GM12878 (cell line): ENCODE data around the gene MEF2D. TPM values are rescaled to one million over a fixed set of nuclear protein-coding genes. Genes with fewer than 3 reads are reported as not detected.

Experiments used
- ATAC-seq: fragments of 200-7000 bp; cut with Tn5 transposase; 3 replicates; pipeline ENCODE4 v1.9.1; 2020; ENCODE audit warnings: mild to moderate bottlenecking, moderate library complexity
- BruUV-seq: library from RNA; stranded (reverse); fragments of 400-500 nt; replicated peaks from 2 replicates; lab custom pipeline; 2021; lab: Mats Ljungman, UMichigan
- CTCF ChIA-PET: fragments of 300-600 bp; sonication (Branson Sonifier 250); formaldehyde crosslinking; extraction: SDS; loops from one replicate; lab custom pipeline; 2021; ENCODE audit warnings: inconsistent platforms; lab: Yijun Ruan, JAX
- POLR2A ChIA-PET: fragments of 350-600 bp; formaldehyde crosslinking; extraction: SDS; loops from one replicate; lab custom pipeline; 2021; ENCODE audit warnings: inconsistent platforms; lab: Charles Lee
- RAD21 ChIA-PET: fragments of 300-600 bp; sonication (Branson Sonifier 250); formaldehyde crosslinking; loops from one replicate; lab custom pipeline; 2023; ENCODE audit warnings: antibody characterized with exemption; ENCODE audit not compliant: unreplicated experiment; lab: Charles Lee
- SMC1A ChIA-PET: fragments of 300-600 bp; sonication (Branson Sonifier 250); formaldehyde crosslinking; loops from one replicate; lab custom pipeline; 2023; ENCODE audit not compliant: unreplicated experiment, uncharacterized antibody; lab: Charles Lee
- DNase-seq: peaks from one replicate; pipeline ENCODE4 v3.0.0-alpha.2; 2011; ENCODE audit warnings: low read depth, low spot score
- FAIRE-seq: peaks from 3 replicates; lab custom pipeline; 2011; peaks lifted over from hg19 to GRCh38; lab: Jason Lieb, UNC
- H2AFZ ChIP-seq: 2 replicates; pipeline ENCODE4 v1.6.0; 2011; ENCODE audit warnings: low read depth, low read length, control low read depth; ENCODE audit not compliant: control insufficient read depth
- H3K27ac ChIP-seq: 2 replicates; pipeline ENCODE4 v1.5.1; 2011; ENCODE audit warnings: control low read depth; ENCODE audit not compliant: control insufficient read depth, insufficient read depth
- H3K27me3 ChIP-seq, 2 experiments: replicated peaks in 1 of 2; 2 replicates each; pipeline versions ENCODE4 v1.6.0 to v1.6.1; 2011; ENCODE audit warnings: low read length in 1 of 2; ENCODE audit not compliant: control insufficient read depth in 2 of 2, insufficient read depth in 2 of 2
- H3K36me3 ChIP-seq, 2 experiments: 2 replicates each; pipeline ENCODE4 v1.5.1; 2011; ENCODE audit warnings: low read length in 1 of 2; ENCODE audit not compliant: control insufficient read depth in 2 of 2, insufficient read depth in 2 of 2
- H3K4me1 ChIP-seq: 2 replicates; pipeline ENCODE4 v1.6.1; 2011; ENCODE audit warnings: mild to moderate bottlenecking, low read length, moderate library complexity, mixed read lengths; ENCODE audit not compliant: control insufficient read depth, insufficient read depth
- H3K4me2 ChIP-seq: 2 replicates; pipeline ENCODE4 v1.6.0; 2011; ENCODE audit warnings: control low read depth; ENCODE audit not compliant: control insufficient read depth, insufficient read depth
- H3K4me3 ChIP-seq: fragments of 200-600 bp; sonication (generic); 2 replicates; pipeline ENCODE4 v1.5.1; 2016
- H3K79me2 ChIP-seq: 2 replicates; pipeline ENCODE4 v1.6.0; 2011; ENCODE audit warnings: low read length; ENCODE audit not compliant: control insufficient read depth, insufficient read depth
- H3K9ac ChIP-seq: 2 replicates; pipeline ENCODE4 v1.8.0; 2011; ENCODE audit warnings: low read length, control low read depth, mixed read lengths; ENCODE audit not compliant: control insufficient read depth, insufficient read depth
- H3K9me3 ChIP-seq: replicated peaks from 3 replicates; pipeline ENCODE4 v1.5.1; 2011; ENCODE audit warnings: mild to moderate bottlenecking, low read length; ENCODE audit not compliant: control insufficient read depth, insufficient read depth
- H4K20me1 ChIP-seq: 2 replicates; pipeline ENCODE4 v1.6.0; 2011; ENCODE audit not compliant: control insufficient read depth, insufficient read depth
- CHD2 ChIP-seq: IDR thresholded peaks from 2 replicates; pipeline ENCODE4 v1.6.1; 2011; ENCODE audit warnings: low read depth, low read length, improper control_type of control experiment, borderline replicate concordance
- FOS ChIP-seq: IDR thresholded peaks from 3 replicates; pipeline ENCODE4 v1.6.1; 2011; ENCODE audit warnings: borderline replicate concordance; ENCODE audit not compliant: insufficient read length; ENCODE audit errors: extremely low read depth
- NR2F1 ChIP-seq: fragments of 450-650 bp; conservative IDR thresholded peaks from 2 replicates; pipeline ENCODE4 v1.6.1; 2017; ENCODE audit warnings: mild to moderate bottlenecking
- POLR2A ChIP-seq: IDR thresholded peaks from 2 replicates; pipeline ENCODE4 v1.6.1; 2011; ENCODE audit warnings: low read depth, mild to moderate bottlenecking, low read length
- POLR2AphosphoS2 ChIP-seq: IDR thresholded peaks from 2 replicates; pipeline ENCODE4 v1.6.1; 2011; ENCODE audit warnings: low read depth, mild to moderate bottlenecking, low read length, improper control_type of control experiment, moderate library complexity
- POLR2AphosphoS5 ChIP-seq: IDR thresholded peaks from 2 replicates; pipeline ENCODE4 v1.6.1; 2011; ENCODE audit warnings: mild to moderate bottlenecking, low read length, inconsistent platforms
- RUNX3 ChIP-seq: IDR thresholded peaks from 2 replicates; pipeline ENCODE4 v1.6.1; 2012; ENCODE audit warnings: low read length, inconsistent platforms
- ZNF384 ChIP-seq: IDR thresholded peaks from 2 replicates; pipeline ENCODE4 v1.6.1; 2012; ENCODE audit warnings: low read depth, mild to moderate bottlenecking, low read length, improper control_type of control experiment, borderline replicate concordance
- WGBS: methylation state at CpG from one replicate; pipeline ENCODE4 v1.1.6; 2016; ENCODE audit warnings: low lambda C conversion rate; ENCODE audit not compliant: insufficient replicate concordance, insufficient coverage; ENCODE audit errors: missing lambda C conversion rate; 5-methylcytosine and 5-hydroxymethylcytosine counted together
- in situ Hi-C: fragments of 300-500 bp; cut with MboI; formaldehyde crosslinking; loops from 9 replicates; pipeline ENCODE4 v1.14.3; 2018; ENCODE audit warnings: mixed read lengths
- intact Hi-C: fragments of 100-400 bp; cut with micrococcal nuclease; formaldehyde crosslinking; loops from one replicate; pipeline ENCODE4 v1.14.2; 2022; ENCODE audit not compliant: unreplicated experiment
- polyA plus RNA-seq, 11 experiments: library from polyadenylated mRNA; depleted of rRNA in 4 of 11; unstranded in 6 of 11; stranded (reverse) in 5 of 11; fragments of >200 nt; fragmentation: Nextera tagmentation in 4 of 11; fragmentation: Illumina TruSeq in 1 of 11; extraction: Ambion mirVana in 4 of 11; extraction: Trizol in 1 of 11; gene quantifications; 1 replicate in 1 of 11; 2 replicates in 10 of 11; pipeline versions ENCODE4 v1.2.1 to v1.2.3, GENCODE V29; 2011 to 2016; ENCODE audit warnings: inconsistent platforms in 2 of 11, missing spikeins in 2 of 11, low read depth in 1 of 11
- total RNA-seq, 4 experiments: library from RNA; depleted of rRNA in 3 of 4; stranded (reverse); fragments of >200 nt in 3 of 4; fragmentation: Illumina TruSeq in 1 of 4; extraction: Trizol in 1 of 4; gene quantifications; 2 replicates each; pipeline versions ENCODE4 v1.2.1 to v1.2.3, GENCODE V29; 2013 to 2021

The MEF2D gene
- total and polyA plus RNA-seq, 10 of the 15 experiments (the other 5 are each of a cell fraction or from before 2014, with no cell fraction given): 0.61 to 53.0 (median 15.2) TPM

DNA sequence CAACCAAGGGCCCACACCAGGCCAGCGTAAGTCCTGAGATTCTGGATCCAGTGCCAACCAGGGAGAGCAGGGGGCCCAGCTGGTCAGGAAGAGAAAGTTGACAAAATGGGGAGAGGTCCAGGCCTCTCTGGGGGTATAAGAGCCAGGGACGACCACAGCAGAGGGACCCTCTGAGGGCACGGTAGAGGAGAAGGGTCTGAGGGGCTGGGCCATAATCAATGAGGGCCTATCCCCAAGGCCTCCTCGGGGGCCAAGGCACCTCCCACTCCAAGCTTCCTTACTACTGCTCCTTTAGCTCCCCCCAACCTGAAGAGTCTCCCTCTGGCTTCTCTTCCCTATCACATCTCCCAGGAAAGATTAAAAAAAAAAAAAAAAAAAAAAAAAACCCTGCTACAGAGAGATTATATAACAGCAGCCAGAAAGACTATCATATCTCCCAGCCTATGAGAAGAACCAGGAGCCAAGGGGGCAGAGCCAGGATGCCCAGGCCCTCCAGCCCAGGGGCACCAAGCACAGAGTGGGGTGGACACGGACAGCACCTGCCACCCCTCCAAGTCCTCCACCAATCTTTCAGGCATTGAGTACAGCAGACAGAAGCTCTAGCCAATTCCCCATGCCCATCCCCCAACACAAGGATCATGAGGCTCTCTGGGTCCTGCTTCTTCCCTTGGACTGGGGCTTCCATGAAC lies 2.7 kb downstream of the MEF2D start:
- Histone ChIP-seq H3K27me3 (no peaks in the 10 kb centered on the region), H3K4me2 (peak overlapping the region; percentile 94), H3K9ac (peak overlapping the region; percentile 78), H3K9me3 (no peaks in the 10 kb centered on the region), H3K4me1 (peaks cover 57% of the 10 kb centered on the region), H3K27ac (peak overlapping the region; percentile 45)
- FAIRE-seq (no peak), DNase-seq (no peak), ATAC-seq (no peak)
- intact Hi-C loops (loop anchor here (2.0 kb wide), 1 partner anchor 17 kb away; no protein-coding TSS in a partner anchor), in situ Hi-C loops (no loop called here)
- SMC1A ChIA-PET: interaction anchor here (0.6 to 21.2 kb wide), 8 partner anchors 5 to 104 kb away, joined by 3 to 460 read pairs (median 4); partner anchors contain the start of gene MEF2D
- POLR2A ChIA-PET: interaction anchor here (0.7 to 23.9 kb wide), 8 partner anchors 6 to 250 kb away, joined by 3 to 630 read pairs (median 5); partner anchors contain the start of genes MEF2D and NAXE
- TF ChIP-seq ZNF384 (peak; percentile 13; the same call in 1 of the 2 replicates), FOS (no peak), POLR2AphosphoS5 (peak; percentile 1; the same call in 1 of the 2 replicates), NR2F1 (0 out of 2 replicates have a peak, but pooled peaks have one; percentile 6), POLR2A (0 out of 2 replicates have a peak, but pooled peaks have one; percentile 19), CHD2 (0 out of 2 replicates have a peak, but pooled peaks have one; percentile 48), RUNX3 (no peak), POLR2AphosphoS2 (peak; percentile 26; the same call in 1 of the 2 replicates)
- TF ChIP-seq, all 136 proteins: peak for 6
- Histone ChIP-seq H3K4me3 (peak overlapping the region; percentile 92), H3K36me3 (peaks cover 2 to 4% of the 10 kb centered on the region in 2 experiments; a peak in 2 of 4 replicates), H4K20me1 (no peaks in the 10 kb centered on the region), H3K79me2 (peaks cover 80% of the 10 kb centered on the region), H2AFZ (no peak overlapping the region)
- TSS peak; percentile 26 for BruUV-seq
- ChIA-PET RAD21 (interaction anchor here (0.8 to 4.0 kb wide), 10 partner anchors 9 to 129 kb away, joined by 3 to 41 read pairs (median 8); no protein-coding TSS in a partner anchor), CTCF (interaction anchor here (0.6 to 10.0 kb wide), 11 partner anchors 8 to 111 kb away, joined by 3 to 175 read pairs (median 5); partner anchors contain the start of genes GPATCH4 and NAXE)
- 24% methylated on average over 3 of the region's 5 CpGs for WGBS
